GM18867 (cell line): ENCODE measurements around the gene TSHZ2.

ENCODE experiments used
- ATAC-seq: cut with Tn5 transposase; IDR thresholded peaks from one replicate; pipeline ENCODE4 v1.9.1; 2021; ENCODE audit warnings: mild to moderate bottlenecking, moderate library complexity; ENCODE audit not compliant: unreplicated experiment

TSHZ2 gene

DNA sequence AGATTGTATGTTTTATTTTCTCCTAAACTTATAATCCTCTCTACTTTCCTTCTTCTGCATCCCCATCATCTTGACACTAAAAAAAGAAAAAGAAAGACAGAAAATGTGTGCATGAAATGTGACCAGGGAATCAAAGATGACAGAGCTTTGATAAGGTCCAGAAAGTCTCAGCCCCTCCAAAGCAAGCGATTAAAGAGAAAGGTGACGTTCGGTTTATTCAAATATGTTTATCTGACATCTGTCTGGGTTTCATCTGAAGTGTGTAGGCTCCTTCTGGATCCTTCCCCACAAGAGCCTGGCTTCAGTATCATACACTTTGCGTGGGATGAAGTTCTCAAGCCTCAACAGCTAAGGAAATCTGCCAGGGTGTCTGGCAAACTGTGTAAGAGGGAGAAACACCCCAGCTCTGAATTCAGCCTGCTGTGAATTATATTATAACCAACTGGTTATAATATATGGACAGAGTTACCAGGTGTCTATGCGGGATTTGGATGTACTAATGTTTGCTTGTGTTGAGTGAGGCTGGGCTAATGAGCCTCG is 358.5 kb downstream of the TSHZ2 start:
- no peak for ATAC-seq

DNA sequence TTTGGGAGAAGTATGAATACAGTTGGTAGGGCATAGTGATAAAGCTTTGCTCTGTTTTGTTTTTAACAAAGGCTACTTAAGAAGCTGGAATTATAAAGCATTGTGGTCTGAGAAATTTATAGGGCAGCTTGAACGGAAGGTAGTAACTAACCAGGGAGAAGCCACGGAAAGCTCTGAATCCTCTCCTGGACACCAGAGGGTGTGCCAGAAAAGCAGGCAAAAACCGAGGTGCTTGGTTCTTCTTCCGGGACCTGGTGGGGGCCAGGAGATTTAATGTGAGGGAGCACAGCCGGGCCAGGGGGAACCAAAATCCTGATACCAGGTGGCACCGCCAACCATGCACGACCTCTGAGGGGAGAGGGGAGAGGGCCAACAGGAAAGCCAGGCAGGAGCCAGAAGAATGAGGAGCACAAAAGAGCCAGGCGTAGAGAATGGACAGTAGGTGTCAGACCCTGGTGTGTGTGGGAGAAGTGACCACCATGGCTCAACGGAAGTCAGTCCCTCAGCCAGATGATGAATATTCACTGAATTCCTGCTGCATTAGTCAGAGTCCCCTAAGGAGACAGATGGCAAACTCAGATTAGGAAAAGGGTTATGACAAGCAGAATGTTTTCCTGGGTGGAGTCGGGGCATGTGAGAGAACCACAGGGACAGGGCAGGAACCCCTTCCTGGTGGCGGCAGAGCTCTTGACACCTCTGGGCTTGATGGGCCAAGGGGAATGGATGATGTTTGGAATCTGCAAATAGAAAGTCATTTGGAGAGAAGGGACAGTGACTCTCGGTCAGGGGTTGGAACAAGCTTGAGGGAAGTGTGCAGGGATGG is 359.2 kb downstream of the TSHZ2 start:
- ATAC-seq: no peak

DNA sequence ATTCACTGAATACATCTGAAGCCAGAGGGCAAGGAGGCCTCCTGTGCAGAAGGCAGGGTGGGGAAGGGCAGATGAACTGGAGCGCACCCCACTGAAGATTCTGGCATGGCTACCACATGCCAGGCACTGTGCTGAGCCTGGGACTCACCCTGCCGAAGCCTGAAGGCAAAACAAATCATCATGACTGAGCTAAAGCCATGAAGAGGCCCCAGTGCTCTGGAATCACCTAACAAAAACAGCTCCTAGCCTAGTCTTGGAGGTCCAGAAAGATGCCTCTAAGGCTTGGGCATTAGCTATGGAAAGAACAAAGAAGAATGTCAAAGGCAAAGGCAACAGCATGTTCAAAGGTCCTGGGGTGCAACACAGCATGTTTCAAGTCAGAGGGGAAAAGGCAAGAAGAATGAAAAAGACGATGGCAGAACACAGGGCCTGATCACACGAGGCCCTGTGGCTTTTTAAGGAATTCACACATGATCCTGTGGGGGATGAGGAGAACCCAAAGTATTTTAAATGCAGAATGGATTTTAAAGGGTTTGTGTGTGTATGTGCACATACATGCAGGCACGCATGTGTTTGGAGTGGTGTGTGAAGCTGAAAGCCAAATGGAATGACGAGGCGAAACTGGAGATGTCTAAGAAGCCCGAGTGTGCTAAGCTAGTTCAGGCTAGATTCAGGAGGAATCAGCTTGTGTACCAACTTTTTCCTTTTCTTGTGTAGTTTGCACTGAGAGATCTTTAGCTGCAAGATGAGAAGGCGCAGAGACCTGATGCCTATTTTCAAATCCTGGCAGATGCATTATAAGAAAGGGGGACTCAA is 360.1 kb downstream of the TSHZ2 start:
- no peak for ATAC-seq

DNA sequence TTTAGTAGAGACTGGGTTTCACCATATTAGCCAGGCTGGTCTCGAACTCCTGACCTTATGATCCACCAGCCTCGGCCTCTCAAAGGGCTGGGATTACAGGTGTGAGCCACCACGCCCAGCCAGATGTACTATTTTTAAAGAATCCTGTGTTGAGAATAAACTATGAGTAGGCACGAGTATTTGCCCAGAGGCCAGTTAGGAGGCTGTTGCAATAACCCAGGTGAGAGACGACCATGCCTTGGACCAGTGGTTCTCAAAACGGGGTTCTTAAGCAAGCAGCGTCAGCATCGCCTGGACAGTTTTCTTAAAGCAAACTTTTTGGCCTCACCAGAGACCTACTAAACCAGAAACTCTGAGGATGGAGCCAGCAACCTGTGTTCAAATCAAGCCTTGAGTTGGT is 362.7 kb downstream of the TSHZ2 start:
- ATAC-seq: no peak

DNA sequence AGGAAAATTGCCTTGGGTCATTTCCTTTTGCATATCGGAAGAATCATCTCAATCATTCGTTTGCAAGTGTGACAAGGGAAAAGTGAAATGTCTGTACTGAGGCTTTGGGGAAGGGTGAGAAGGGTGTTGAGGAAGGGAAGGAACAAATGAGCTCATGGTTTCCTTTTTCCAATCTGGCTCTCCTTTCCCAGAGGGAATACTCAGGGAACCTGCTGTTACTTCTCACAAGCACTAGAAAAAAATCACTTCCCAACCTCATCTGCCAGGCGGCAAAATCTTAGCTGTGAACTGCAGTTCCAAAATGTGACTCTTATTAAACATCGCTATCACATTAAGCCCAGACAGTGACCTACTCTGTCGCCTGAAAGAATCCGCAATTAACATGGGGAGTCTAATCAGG is 363.4 kb downstream of the TSHZ2 start:
- no peak for ATAC-seq

DNA sequence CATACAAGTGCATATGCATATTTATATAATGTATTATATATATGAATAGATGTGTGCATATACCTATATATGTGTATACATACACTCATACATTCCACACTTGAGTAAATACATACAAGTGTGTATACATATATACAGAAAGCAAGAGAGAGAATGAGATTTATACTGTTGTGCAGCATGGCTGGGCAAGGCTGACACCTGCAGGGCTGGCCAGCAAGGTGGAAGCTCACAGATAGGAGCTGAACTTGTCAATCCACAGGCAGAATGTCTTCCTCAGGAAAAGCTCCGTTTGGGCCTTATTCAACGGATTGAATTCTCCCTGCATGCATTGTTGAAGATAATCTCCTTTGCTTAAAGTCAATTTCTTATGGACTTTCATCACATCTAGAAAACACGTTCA is 364.7 kb downstream of the TSHZ2 start:
- no peak for ATAC-seq

DNA sequence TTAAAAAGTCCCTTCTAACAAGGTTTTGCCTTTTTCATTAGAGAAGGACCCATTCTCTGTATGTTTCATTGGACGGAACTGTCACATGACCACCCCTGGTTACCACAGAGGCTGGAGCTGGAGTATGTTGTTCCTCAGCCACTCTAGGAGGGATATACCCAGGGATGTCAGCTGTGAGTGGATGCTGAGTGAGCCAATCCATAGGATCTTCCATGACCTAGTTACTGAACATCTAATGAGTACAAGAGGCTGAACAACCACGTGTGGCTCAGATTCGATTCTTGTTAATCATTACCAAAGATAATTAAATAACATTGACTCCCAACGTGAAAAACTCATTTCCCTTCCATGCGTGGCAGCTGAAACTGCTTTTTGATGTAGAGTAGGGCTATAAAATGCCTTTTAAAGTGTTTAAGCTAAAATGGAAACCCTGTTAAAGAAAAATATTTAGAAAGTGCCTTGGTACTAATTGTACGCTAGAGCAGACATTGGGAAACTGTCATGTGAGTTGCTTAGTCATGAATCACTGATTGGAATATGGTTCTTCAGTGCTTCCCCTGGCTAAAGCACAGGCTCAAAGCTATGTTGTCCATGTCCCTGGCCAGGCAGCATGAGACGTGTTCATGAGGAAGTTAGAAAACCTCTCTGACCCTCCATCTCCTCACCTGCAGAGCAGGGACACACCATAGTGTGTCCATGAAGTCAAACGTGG is 365.4 kb downstream of the TSHZ2 start:
- no peak for ATAC-seq

DNA sequence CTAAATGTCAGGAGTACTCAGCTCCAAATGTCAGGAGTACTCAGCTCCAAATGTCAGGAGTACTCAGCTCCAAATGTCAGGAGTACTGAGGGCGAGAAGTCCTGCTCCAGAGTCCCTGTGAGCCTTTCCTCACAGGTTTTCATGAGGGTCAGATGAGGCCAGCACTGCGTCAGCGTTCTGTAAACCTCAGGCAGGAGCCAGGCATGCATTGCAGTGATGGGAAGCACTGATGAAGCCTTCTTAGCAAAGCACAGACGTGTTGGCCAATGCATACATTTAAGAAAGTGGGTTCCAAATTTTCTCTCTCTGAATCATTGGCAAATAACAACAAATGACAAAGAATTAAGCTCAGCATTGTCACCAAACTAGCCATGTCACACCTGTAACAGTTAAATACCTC is 366.6 kb downstream of the TSHZ2 start:
- ATAC-seq: no peak

DNA sequence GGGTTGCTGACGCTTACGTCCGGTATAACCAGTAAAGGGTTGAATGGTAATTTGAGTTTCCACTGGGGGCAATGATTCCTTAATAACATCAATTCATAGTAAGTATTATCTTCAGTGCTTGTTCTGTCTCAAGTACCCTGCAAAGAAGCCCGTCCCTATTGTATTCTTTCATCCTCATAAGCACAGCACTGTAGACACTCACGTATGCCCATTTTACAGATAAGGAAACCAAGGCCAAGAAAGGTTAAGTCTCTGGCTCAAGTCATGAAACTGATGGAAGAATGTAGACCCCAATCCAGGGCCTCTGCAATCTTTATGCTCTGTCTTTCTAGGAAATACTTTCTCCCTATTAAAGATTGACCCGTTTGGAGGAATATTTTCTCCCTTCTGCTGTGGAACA is 370.3 kb downstream of the TSHZ2 start:
- no peak for ATAC-seq

DNA sequence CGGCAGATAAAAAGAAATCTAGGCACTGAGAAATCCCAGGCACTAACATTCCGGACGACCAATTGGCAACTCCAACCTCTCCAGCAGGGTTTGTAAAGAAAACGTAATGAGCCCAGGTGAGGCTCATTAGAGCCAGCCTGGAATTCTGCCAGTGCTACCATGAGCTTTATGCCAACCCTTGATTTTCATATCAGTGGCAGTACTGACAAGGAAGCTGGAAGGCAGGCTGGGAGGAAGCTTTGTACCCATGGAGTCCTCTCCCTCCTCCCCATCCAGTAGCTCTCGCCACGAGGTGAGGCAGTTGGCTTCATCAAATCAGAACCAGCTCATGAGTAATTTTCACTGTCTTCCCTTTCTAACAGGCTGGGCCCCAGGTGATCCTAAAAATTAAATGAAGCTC is 371.3 kb downstream of the TSHZ2 start:
- no peak for ATAC-seq

DNA sequence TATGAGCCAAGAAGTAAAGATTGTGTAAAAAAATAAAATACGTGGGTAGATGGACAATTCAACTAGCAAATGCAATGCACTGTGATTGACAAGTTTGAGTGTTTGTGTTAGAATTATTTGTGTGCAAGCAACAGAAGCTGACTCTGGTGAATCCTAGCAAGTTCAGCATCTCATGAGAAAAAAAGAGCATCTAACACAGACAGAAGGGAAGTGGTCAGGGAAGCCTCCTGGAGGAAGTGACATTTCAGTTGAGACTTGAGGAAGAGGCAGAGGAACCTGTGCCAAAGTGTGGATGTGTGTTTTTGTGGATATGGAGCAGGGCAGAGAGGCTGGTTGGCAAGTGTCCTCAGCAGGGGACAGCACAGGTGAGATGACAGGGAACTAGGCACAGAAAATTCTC is 372.7 kb downstream of the TSHZ2 start:
- no peak for ATAC-seq

DNA sequence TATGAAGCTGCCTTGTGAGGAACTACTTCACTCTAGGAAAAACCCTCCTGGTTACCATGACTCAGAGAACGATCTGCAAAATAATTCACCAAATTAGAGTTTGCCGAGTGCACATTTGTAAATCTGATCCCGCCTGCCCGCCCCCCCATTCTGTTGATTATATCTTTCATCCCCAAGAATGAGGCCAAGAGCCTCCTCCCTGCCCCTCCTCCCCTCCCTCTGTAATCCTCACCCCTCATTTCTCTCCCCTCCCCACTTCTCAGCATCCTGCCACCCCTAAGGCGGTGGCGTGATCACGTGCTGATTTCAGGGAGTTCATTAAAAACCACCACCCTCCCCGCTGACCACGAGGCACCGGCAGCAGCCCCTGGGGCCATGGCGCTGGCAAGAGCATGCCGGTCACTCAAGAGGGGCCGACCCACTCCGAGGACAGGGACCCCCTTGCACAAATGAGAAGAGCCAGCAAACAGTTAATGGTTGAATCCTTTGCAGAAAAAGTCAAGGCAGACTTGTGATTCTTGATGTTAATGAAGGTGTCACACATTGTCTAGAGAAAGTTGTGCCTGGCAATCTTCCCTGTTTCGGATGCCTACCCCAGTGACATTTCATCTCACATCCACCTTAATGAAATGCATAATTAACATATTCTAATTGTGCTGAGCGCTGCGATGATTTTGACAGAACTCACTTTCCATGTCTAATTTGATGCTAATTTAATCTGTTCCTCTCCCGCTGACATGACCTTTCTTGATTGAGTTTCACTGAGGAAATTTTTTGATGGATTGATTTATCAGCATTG is 373.6 kb downstream of the TSHZ2 start:
- ATAC-seq: no peak

DNA sequence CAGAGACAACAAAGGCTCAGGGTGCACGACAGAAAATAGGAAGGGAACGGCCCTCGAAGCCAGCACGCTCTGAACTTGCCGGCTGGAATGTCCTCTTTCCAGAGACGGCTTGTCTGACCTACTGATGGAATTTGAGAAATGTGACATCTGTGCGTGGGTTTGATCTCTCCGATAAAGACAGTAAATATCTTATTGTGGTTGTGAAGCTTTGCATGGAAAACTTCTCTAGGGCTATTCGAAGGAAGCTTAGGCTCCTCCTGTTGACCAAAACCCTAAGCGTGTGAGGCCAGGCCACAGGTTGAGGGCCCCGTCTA is 374.1 kb downstream of the TSHZ2 start:
- ATAC-seq: no peak

DNA sequence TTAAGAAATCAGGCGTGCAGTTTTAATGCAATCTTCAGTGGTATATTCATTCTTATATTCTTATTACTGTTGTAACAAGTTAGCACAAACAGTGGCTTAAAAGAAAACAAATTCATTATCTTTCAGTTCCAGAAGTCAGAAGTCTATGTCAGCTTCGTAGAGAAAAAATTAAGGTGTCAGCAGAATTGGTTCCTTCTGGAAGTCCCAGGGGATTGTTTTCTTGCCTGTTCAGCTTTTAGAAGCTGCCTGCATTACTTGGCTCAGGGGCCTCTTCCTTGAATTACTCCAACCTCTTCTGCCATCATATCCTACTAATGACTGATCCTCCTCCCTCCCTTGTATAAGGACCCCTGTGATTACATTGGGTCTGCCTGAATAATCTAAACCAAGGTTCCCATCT is 377.6 kb downstream of the TSHZ2 start:
- no peak for ATAC-seq

DNA sequence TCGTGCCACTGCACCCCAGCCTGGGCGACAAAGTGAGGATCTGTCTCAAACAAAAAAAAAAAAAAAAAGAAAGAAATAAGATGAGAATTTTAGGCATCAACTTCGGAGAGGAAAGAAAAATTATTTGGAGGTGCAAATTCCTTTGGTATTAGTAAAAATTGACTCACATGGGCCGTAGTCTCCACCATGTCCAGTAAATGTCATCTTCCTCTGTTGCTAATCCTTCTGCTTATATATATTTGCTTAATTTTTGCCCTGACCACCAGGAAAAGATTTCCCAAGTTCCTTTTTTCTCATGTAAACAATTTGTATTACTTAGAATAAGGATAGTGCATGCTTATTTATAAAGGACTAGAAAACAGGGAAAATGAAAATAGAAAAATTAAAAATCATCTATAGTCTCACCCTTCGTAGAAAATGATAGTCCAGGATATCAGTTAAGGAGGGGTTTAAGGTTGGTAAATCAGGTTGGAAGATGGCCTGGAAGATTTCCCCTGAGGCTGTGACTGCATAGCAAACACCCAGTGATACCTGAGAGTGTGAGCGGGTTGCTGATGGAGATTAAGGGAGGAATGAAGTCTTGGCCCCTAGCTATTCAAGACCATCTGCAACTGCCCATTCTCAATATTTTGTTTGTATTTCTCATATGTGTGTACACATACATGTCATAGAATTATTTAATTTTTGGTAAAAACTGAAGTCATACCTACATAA is 380.7 kb downstream of the TSHZ2 start:
- ATAC-seq: no peak

DNA sequence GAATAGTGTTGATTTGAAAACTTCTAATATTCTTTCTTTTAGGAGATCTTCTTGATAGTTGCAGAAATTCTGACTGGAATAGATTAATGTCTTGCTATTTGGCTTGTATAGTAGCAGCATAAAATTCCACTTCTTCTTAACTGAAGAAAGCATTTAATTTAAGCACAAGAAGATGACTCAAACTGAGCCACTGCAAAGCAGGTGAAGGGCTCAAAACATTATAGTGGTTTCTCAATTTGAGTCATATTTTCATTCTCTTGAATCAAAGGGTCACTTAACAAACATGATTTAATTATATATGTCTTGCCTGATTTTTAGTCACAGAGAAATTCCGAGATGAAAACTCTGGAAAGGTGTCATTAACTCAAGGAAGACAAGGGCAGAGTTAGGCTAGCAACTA is 382.2 kb downstream of the TSHZ2 start:
- ATAC-seq: no peak

DNA sequence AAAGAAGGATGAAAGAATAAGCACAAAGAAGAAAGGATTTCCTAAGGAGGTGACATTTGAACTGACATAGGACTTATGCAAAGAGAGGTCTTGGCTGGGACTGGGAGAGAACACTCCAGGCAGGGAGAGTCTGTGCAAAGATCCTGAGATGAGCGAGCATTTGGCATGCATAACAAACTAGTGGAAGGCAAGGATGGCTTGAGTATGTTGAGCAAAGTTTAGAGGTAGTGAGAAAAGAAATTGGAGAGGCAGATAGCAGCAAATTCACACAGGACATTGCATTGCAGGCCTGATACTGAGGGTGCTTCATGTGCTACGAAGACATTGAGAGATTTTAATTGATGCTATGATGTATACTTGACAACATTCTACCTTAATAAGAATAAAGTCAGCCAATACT is 383.6 kb downstream of the TSHZ2 start:
- ATAC-seq: no peak

DNA sequence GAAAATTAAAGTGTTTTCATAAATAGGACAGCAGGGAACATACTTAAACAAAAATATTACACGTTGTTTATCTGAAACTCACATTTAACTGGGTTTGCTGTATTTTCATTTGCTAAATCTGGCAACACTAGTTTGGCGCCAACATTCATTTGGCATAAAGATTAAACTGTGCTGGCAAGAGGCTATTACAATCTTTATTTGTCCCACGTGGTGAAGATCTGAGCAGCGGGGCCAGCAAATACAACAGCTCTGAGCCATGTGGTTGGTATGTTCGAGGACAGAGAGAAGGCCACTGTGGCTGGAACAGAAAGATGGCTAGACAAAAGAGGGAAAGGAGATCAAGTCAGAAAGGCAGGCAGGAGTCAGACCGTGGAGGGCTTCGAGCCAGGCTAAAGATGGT is 387.3 kb downstream of the TSHZ2 start:
- no peak for ATAC-seq

DNA sequence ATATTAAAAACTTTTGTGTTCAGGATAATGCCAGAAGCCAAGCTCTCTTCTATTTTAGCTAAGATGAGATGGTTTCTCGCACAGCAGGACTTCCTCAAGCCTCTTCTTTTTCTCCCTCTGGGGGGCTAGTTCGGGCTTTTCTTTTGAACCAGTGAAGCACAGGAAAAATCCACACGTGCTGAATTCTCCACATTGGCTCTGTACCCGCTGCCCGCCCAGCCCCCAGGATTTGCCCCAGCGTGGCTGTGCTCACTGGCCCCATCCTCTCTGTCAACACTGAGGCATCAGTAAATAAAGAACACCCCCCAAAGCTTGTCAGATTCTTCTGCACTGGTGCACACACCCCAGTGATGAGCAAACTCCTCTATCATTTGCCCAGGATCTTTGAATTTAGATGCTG is 388.7 kb downstream of the TSHZ2 start:
- no peak for ATAC-seq

DNA sequence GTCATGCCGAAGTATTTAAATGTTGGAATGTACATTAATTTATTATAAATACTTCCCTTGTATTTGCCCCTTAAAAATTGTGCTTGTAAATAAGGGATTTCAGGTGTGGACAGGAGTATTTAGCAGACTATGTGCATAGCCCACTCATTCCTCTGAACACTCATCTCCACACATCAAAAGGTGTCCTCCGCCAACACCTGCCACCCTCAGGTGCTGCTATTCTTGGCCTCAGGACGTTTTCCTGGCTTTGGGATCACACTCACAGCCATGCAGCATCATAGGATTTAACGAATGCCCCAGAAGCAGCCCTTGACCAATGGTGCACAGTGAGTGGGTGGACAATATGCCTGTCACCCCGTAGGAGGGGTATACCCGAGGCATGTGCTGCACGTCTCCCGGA is 390.6 kb downstream of the TSHZ2 start:
- no peak for ATAC-seq
